LoVo (cell line): Measurements from ENCODE around the gene TRMT2A.

Experiments
- DNase-seq: peaks from one replicate; pipeline ENCODE4 v3.0.0-alpha.2; 2016; ENCODE audit warnings: low spot score

Gene TRMT2A

DNA sequence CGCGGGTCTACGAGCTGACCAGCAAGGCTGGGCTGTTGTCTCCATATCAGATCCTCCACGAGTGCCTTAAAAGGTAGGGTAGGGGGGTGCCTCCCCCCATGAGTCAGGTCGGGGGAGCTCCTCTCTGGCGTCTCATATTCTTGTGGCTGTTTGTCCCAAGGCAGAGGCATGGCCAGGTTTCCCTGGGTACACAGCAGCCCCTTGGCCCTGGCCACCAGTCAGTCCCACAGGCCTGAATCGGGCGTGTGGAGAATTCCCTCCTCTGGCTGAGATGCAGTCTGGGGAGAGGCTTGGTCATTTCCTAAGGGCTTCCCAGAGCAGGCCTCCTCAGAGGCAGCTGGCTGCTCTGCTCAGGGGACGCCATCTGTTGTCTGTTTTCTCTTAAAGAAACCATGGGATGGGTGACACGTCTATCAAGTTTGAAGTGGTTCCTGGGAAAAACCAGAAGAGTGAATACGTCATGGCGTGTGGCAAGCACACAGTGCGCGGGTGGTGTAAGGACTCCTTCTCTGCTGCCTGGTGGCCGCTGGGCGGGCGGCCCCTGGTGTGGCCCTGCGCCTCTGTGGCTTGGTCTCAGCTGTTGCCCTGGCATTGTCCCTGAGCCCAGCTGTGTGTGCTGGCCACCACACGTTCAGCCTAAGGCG, 10.7 kb downstream of the TRMT2A start:
- DNase-seq = no peak

DNA sequence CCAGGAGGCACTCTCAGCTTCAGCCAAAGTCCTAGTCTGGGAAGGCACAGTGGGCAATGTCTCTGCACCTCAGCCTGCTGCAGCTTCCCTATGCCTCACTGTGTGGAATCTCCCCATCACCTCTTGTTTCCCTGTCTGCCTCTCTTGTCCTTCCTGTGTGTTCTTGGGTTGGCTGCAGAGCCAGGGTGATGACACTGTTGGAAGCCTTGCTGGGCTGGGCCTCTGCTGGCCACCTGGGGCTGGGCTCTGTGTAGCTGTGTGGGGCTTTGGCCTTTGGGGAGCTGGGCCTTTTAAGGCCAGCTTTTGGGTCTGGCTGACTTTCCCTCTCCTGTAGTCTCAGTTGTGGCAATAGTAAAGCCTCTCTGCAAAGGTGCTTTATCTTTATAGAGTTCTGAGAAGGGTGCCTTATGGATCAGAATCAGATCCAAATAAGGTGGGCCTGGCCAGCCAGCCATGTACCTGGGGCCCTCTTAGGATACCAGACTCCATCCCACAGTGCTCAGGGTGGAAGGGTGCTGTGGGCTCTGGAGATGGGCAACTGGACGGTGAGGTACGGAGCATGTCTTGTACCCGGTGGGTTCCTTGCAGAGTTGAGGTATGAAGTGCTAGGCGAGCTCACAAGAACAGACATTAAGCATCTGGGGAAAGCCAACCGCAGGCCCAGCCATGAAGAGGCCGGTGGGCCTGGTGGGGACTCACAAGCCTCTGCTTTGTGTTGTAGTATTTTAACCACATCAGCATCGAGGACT, 11.4 kb downstream of the TRMT2A start:
- DNase-seq = no peak

- no peak for DNase-seq
Observed at GRCh38 chr22:20102203-20102780, 14.7 kb downstream of the TRMT2A start.

DNA sequence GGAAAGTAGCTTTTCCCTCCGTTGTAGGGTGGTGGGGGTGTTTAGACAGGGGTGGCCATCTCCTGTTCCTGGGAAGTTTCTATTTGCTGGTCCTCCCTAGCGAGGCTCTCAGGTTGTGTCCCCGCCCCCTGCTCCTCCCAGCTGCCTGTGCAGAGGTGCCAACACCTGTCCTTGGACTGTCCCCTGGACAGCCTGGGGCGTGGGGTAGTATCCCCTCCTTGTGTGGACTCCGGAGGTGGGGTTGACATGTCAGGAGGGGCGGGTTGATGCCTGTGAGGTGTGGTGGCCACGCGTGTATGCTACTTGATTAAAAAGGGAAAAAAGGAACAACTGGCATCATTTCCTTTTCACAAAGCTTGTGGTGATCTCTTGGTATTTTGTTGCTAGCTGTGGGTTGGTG, 15.4 kb downstream of the TRMT2A start:
- DNase-seq = no peak

GRCh38 chr22:20099099-20099711, 17.8 kb downstream of the TRMT2A start:
- DNase-seq = no peak

DNA sequence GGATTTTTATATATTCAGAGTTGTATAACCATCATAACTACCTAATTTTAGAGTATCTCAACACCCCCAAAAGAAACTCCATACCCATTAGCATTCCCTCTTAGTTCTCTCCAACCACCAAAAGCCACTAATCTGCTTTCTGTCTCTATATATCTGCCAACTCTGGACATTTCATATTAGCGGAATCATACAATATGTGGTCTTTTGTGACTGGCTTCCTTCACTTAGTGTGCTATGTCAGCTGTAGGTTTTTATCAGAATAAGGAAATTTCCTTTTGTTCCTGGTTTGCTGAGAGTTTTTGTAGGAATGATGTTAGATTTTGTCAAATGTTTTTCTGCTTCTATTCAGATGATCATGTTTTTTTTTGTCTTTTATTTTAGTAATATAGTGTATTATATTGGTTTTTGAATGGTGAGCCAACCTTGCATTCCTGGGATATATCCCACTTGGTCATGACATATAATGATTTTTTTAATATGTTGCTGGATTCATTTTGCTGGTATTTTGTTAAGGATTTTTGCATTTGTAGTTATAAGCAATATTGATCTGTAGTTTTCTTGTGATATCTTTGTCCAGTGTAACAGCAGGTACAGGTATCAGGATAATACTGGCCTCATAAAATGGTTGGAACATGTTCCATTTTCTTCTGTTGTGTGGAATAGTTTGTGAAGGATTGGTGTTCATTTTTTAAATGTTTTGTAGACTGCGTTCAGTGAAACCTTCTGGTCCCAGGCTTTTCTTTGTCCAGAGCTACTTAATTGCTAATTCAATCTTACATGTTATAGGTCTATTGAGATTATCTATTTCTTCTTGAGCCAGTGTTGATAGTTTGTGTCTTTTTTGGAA, 20.2 kb downstream of the TRMT2A start:
- no peak for DNase-seq

- DNase-seq = no peak
Observed at GRCh38 chr22:20095521-20095920, 21.5 kb downstream of the TRMT2A start.

- DNase-seq = no peak
Observed at GRCh38 chr22:20094197-20094807, 22.7 kb downstream of the TRMT2A start.

DNA sequence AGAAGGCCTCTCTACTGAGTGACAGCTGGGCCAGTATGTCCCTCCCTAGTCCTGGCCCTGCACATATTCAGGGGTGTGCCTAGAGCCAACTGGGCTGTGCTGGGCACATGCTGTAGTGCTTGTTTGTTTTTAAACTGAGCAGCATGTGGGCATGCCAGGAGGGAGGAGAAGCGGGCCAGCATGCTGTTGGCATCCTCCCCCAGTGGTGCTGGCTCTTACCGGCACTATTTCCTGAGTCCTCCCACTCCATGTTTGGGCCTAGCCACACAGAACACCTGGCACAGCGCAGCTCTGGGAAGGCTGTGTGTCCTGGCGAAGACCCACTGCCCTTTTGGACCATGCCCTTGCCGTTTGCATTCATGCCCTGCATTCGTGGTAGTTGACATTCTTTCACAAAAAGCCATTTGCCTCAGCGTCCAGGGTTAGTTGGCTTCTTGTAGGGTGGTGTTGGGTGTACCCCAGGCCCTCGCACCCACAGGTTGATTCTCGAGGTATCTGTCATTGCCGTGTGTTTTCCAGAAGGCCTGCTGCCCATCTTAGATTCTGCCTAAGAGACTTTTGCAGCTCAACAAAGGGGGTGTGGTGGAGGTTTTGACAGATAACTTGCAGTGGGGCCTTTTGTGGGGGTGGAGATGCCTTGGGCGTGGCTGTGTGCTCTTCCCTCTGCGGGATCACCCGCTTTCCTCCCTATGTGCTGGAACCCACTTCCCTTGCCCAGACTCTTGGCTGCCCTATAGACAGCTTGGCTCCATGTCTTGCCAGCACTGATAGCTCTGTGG, 23.4 kb downstream of the TRMT2A start:
- DNase-seq = no peak

DNA sequence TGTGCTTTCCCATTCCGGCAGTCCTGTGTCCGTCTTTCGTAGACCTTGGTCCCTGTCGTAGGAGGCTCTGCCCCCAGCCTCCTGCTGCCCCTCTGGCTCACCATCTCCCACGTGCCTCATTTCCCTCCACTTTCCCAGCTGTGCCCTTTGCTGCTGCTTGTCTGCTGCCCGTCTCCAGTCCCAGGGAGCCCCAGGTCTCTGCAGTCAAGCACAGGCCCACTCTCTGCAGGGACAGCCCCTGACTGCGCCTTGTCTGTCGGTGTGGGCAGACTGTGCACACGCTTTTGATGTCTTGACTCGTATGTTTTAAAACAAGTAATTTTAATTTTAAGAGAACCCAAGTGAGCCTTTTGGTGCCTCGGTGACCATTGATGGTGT, 24.6 kb downstream of the TRMT2A start:
- no peak for DNase-seq

DNA sequence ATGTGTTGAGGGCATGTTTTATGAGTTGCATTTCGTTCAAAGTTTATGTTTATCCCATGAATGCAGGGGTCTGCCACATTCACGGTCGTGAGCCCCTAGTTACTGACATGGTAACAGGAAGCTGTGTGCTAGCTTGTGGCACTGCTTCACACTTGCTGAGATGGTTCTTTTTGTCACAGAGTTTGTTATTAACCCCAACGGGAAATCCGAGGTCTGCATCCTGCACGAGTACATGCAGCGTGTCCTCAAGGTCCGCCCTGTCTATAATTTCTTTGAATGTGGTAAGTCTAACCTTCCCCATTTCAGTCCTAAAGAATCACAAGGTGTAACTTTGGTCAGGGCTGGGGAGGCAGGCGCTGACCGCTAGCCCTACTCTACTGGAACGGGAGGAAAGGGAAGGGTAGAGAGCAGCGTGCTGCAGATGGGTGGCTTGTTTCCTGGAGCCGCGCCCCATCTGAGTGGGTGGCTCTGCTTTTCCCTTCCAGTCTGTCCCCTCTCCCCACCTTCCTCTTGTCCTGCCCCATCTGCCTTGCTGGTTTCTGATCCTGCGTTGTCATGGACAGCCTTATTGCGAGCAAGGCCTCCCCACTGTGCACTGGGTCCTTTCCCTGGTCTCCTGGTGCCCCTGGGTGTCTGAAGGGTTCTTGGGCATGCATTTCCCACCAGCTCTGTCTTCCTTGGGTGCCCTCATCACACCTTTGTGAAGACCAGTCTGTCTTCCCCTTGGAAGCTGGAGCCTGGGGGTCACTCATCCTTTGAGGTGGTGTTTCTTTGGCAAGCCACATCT, 25.1 kb downstream of the TRMT2A start:
- no peak for DNase-seq

GRCh38 chr22:20090730-20091240, 26.2 kb downstream of the TRMT2A start:
- DNase-seq = no peak

GRCh38 chr22:20089977-20090729, 26.9 kb downstream of the TRMT2A start:
- no peak for DNase-seq

DNA sequence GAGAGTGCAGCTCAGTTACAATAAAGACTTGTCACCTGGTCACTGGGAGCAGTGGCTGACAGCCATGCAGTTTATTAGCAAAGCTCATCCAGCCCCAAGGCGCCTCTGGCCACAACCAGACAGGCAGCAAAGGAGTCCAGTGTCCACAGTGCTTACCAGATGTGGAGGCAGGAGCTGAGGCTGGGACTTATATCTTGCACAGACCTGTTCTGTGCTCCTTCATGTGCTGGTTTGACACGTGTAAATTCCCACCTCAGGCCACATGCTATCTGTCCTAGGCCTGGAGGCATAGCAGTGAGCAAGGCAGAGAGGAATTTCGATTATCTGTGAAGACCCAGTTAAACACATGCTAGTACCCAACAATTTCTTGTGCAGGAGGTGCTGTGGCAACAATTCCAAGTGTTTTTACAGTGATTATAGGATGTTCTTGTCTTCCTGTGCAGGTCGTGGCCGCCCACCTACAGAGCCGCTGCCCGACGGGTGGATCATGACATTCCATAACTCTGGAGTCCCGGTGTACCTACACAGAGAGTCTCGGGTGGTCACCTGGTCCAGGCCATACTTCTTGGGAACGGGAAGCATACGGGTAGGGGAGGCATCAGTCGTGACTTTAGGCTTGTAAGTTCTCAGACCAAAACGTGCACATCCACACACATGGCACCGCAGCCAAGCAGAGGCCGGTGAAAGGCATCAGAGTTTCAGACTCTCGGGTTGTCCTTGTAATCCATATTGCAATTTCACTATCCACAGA, 27.6 kb downstream of the TRMT2A start:
- no peak for DNase-seq

- no peak for DNase-seq
Observed at GRCh38 chr22:20088263-20088648, 28.8 kb downstream of the TRMT2A start.

GRCh38 chr22:20087319-20088262, 29.4 kb downstream of the TRMT2A start:
- DNase-seq = no peak

DNA sequence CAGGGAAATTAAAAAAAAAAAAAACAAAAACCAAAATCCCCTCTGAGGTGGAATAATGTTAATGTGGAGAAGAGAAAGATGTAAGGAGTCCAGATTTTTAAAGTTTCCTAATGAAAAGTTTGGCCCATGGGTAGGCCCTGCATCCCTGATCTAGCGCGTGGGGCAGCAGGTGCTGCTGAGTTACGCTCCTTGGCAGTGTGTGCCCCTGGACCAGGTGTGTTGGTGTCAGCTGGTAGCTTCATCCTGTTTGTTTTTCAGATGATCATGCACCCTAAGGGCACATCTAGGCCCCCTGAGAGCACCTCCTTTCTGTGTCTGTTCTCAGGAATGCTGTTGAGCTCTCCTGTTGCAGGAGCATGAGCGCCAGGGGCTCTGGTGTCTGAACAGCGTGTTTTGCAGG, 30.3 kb downstream of the TRMT2A start:
- DNase-seq = no peak
